Uterus (tissue), 2 donors: ENCODE data around the gene H2AZ2.

Experiments used
- CTCF ChIP-seq, 4 experiments: fragments of 200-600 bp in 2 of 4; fragments of 450-650 bp in 2 of 4; sonication (generic) in 2 of 4; IDR thresholded peaks; one replicate each; pipeline ENCODE4 v1.5.1; 2016 to 2019; ENCODE audit warnings: antibody characterized with exemption in 4 of 4, mild to moderate bottlenecking in 2 of 4, moderate library complexity in 1 of 4
- POLR2A ChIP-seq, 2 donors: fragments of 450-650 bp; IDR thresholded peaks; one replicate each; pipeline ENCODE4 v1.6.1; 2016; ENCODE audit warnings: antibody characterized with exemption in 2 of 2, mild to moderate bottlenecking in 1 of 2, moderate library complexity in 1 of 2

- no peak for TF ChIP-seq CTCF (IDR thresholded peaks at IDR 0.05)
- peak; percentile 81 to 96 for TF ChIP-seq POLR2A (IDR thresholded peaks at IDR 0.05)
These were observed at the start of gene H2AZ2 for GRCh38 chr7:44847920-44848634.
